ENCODE results near the gene RRP15. TPM values are rescaled to one million over a fixed set of nuclear protein-coding genes. Genes with fewer than 3 reads are reported as not detected.

RRP15 gene
- polyA plus RNA-seq, 3 donors, result 0.81 to 7.6 (median 4.6) TPM

DNA sequence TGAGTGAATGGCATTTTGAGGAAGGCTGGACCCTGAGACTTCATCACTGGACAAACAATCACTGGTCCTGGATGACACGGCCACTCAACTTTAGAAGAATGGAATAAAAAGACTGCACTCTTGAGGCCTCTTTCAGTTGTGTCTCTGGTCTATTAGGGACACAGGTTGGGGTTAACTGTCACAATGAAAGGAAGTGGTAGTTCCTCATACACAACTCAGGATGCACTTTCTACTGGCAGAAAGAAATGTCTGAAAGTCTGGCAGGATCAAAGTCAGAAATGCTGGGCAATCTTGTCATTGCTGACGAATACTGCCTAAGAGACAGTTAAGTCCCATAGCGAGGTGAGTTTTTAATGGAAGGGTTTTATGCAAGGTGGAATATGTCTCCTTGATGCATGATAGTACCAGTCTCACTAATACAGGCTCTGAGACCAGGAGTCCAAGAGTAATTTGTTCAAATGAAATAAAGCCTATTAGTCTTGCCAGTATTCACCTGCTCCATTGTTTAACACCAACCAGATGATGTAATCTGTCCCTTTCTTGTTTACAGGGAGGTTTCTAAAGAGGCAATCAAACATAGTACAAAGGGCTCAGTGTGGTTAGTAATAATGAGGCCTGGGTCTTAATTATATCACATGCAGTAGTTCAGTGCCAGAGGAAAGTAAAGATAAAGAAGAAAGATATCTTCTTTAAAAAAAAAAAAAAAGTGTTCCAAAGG, 11.2 kb upstream of the RRP15 start:
- Histone ChIP-seq H3K4me3 (replicated peaks in 1 of 3; ENCODE audit: low read depth in 2 of 3, low read length in 3 of 3) (no peak overlapping the region), H3K9ac (ENCODE audit: insufficient read depth, low read length, poor library complexity, severe bottlenecking) (no peak overlapping the region), H3K4me1 (ENCODE audit: control insufficient read depth in 1 of 2, insufficient read depth in 2 of 2, low read length in 2 of 2) (no peaks in the 10 kb centered on the region), H3K27ac (ENCODE audit: low read depth in 1 of 2, low read length in 2 of 2) (no peak overlapping the region), H2AFZ (ENCODE audit: insufficient read depth, low read depth, low read length, poor library complexity, severe bottlenecking) (no peak overlapping the region), H3K4me2 (replicated peaks; ENCODE audit: extremely low read depth, low read length, poor library complexity, severe bottlenecking) (no peak overlapping the region), H3K79me2 (ENCODE audit: insufficient read depth, low read length) (no peaks in the 10 kb centered on the region), H3K36me3 (replicated peaks in 1 of 2; ENCODE audit: control insufficient read depth in 1 of 2, insufficient read depth in 2 of 2, low read length in 2 of 2) (no peaks in the 10 kb centered on the region), H4K20me1 (ENCODE audit: insufficient read depth, low read length) (no peaks in the 10 kb centered on the region), H3K9me3 (replicated peaks in 1 of 2; ENCODE audit: control insufficient read depth in 1 of 2, insufficient read depth in 1 of 2, low read length in 2 of 2) (no peaks in the 10 kb centered on the region), H3K27me3 (ENCODE audit: control insufficient read depth in 2 of 2, insufficient read depth in 2 of 2, low read length in 2 of 2) (no peaks in the 10 kb centered on the region)
- Mint-ChIP-seq H3K4me1 (peaks cover 1% of the 10 kb centered on the region), H3K9me3 (no peaks in the 10 kb centered on the region), H3K27me3 (ENCODE audit: low read depth in 3 of 3) (peaks cover 0 to 3% (median 0%) of the 10 kb centered on the region in 3 donors), H3K4me3 (no peak overlapping the region), H3K27ac (no peak overlapping the region), H3K36me3 (no peaks in the 10 kb centered on the region)
- intact Hi-C loops (cut with micrococcal nuclease), result no loop called here
- no CpG with 5 or more reads among the region's 3 CpGs for WGBS (ENCODE audit: insufficient coverage)
- TF ChIP-seq, protein P1, sequence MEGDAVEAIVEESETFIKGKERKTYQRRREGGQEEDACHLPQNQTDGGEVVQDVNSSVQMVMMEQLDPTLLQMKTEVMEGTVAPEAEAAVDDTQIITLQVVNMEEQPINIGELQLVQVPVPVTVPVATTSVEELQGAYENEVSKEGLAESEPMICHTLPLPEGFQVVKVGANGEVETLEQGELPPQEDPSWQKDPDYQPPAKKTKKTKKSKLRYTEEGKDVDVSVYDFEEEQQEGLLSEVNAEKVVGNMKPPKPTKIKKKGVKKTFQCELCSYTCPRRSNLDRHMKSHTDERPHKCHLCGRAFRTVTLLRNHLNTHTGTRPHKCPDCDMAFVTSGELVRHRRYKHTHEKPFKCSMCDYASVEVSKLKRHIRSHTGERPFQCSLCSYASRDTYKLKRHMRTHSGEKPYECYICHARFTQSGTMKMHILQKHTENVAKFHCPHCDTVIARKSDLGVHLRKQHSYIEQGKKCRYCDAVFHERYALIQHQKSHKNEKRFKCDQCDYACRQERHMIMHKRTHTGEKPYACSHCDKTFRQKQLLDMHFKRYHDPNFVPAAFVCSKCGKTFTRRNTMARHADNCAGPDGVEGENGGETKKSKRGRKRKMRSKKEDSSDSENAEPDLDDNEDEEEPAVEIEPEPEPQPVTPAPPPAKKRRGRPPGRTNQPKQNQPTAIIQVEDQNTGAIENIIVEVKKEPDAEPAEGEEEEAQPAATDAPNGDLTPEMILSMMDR (IDR thresholded peaks at IDR 0.05), result no peak
- no peak for DNase-seq

DNA sequence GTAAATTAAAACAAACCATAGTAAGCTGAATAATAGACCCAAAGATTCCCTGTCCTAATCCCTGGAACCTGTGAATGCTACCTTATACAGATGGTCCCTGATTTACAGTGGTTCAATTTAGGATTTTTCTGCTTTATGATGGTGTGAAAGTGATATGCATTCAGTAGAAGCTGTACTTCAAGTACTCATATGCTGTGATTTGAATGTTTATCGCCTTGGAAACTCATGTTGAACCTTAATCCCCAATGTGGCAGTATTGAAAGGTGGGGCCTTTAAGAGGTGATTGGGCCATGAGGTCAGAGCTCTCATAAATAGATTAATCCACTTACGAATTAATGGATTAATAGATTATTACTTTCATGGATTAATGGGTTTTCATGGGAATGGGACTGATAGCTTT, 10.6 kb upstream of the RRP15 start:
- no peak overlapping the region for H3K4me3 Mint-ChIP-seq
- DNase-seq, result no peak
- TF ChIP-seq, protein P1 (IDR thresholded peaks at IDR 0.05), result no peak
- H3K4me2 ChIP-seq (replicated peaks; ENCODE audit: extremely low read depth, low read length, poor library complexity, severe bottlenecking), result no peak overlapping the region
- no peak overlapping the region for H3K4me3 ChIP-seq (replicated peaks in 1 of 3; ENCODE audit: low read depth in 2 of 3, low read length in 3 of 3)
- no peaks in the 10 kb centered on the region for H3K79me2 ChIP-seq (ENCODE audit: insufficient read depth, low read length)
- H3K9me3 ChIP-seq (replicated peaks in 1 of 2; ENCODE audit: control insufficient read depth in 1 of 2, insufficient read depth in 1 of 2, low read length in 2 of 2), result no peaks in the 10 kb centered on the region
- H3K4me1 ChIP-seq (ENCODE audit: control insufficient read depth in 1 of 2, insufficient read depth in 2 of 2, low read length in 2 of 2), result no peaks in the 10 kb centered on the region
- H2AFZ ChIP-seq (ENCODE audit: insufficient read depth, low read depth, low read length, poor library complexity, severe bottlenecking), result no peak overlapping the region
- H3K9me3 Mint-ChIP-seq, result no peaks in the 10 kb centered on the region
- no peak overlapping the region for H3K27ac ChIP-seq (ENCODE audit: low read depth in 1 of 2, low read length in 2 of 2)
- WGBS (ENCODE audit: insufficient coverage), result no CpG with 5 or more reads among the region's 2 CpGs
- H3K27ac Mint-ChIP-seq, result no peak overlapping the region
- no peak overlapping the region for H3K9ac ChIP-seq (ENCODE audit: insufficient read depth, low read length, poor library complexity, severe bottlenecking)
- no peaks in the 10 kb centered on the region for H3K27me3 ChIP-seq (ENCODE audit: control insufficient read depth in 2 of 2, insufficient read depth in 2 of 2, low read length in 2 of 2)
- intact Hi-C loops (cut with micrococcal nuclease), result no loop called here
- H3K4me1 Mint-ChIP-seq, result peaks cover 1% of the 10 kb centered on the region
- H3K27me3 Mint-ChIP-seq (ENCODE audit: low read depth in 3 of 3), result peaks cover 0 to 3% (median 0%) of the 10 kb centered on the region in 3 donors
- no peaks in the 10 kb centered on the region for H4K20me1 ChIP-seq (ENCODE audit: insufficient read depth, low read length)
- H3K36me3 Mint-ChIP-seq, result no peaks in the 10 kb centered on the region
- no peaks in the 10 kb centered on the region for H3K36me3 ChIP-seq (replicated peaks in 1 of 2; ENCODE audit: control insufficient read depth in 1 of 2, insufficient read depth in 2 of 2, low read length in 2 of 2)

Data from CD14-positive monocyte (primary cell).